Measurements from ENCODE around the gene GLG1.

- TF ChIP-seq SIN3A (IDR thresholded peaks at IDR 0.05; ENCODE audit: borderline replicate concordance, insufficient read depth, low read length) (no peak), POLR2AphosphoS5 (IDR thresholded peaks at IDR 0.05; ENCODE audit: low read depth, low read length) (no peak), FOXP2 (optimal IDR thresholded peaks at IDR 0.05; ENCODE audit: borderline replicate concordance, extremely low read depth, extremely low read length, insufficient read depth) (no peak), TAF1 (IDR thresholded peaks at IDR 0.05; ENCODE audit: borderline replicate concordance, insufficient read depth, low read length) (no peak)
- TF ChIP-seq, protein P1, sequence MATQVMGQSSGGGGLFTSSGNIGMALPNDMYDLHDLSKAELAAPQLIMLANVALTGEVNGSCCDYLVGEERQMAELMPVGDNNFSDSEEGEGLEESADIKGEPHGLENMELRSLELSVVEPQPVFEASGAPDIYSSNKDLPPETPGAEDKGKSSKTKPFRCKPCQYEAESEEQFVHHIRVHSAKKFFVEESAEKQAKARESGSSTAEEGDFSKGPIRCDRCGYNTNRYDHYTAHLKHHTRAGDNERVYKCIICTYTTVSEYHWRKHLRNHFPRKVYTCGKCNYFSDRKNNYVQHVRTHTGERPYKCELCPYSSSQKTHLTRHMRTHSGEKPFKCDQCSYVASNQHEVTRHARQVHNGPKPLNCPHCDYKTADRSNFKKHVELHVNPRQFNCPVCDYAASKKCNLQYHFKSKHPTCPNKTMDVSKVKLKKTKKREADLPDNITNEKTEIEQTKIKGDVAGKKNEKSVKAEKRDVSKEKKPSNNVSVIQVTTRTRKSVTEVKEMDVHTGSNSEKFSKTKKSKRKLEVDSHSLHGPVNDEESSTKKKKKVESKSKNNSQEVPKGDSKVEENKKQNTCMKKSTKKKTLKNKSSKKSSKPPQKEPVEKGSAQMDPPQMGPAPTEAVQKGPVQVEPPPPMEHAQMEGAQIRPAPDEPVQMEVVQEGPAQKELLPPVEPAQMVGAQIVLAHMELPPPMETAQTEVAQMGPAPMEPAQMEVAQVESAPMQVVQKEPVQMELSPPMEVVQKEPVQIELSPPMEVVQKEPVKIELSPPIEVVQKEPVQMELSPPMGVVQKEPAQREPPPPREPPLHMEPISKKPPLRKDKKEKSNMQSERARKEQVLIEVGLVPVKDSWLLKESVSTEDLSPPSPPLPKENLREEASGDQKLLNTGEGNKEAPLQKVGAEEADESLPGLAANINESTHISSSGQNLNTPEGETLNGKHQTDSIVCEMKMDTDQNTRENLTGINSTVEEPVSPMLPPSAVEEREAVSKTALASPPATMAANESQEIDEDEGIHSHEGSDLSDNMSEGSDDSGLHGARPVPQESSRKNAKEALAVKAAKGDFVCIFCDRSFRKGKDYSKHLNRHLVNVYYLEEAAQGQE (IDR thresholded peaks at IDR 0.05; ENCODE audit: insufficient read depth in 1 of 2, low read depth in 2 of 2, low read length in 2 of 2) = no peak
Measured at GRCh38 chr16:74455619-74456289, 151.2 kb downstream of the GLG1 start.

Measured in PFSK-1 (cell line).